ENCODE results near the gene MECP2.
A peak's percentile ranks its signal among the peaks of the same experiment; 100 is the strongest.

Gene MECP2

DNA sequence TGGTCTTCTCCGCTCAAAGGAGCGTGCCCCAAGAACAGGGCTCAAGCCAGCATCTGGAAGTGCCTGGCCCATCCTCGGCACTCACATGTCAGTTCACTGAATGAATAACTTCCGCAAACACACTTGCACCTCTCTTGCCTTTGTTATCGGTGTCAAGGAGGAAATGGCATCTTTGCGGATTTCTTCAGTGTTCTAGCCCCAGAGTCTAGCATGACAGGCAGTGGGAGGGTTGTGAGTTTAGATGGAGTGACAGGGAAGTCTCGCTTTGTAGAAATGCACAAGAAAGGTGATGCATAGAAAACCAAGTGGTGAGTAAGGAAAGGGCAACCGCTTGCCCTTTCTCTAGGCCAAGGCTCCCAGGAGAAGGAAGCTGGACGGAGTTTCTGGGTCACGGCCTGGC, 17.6 kb upstream of the MECP2 start:
- no peak for DNase-seq

DNA sequence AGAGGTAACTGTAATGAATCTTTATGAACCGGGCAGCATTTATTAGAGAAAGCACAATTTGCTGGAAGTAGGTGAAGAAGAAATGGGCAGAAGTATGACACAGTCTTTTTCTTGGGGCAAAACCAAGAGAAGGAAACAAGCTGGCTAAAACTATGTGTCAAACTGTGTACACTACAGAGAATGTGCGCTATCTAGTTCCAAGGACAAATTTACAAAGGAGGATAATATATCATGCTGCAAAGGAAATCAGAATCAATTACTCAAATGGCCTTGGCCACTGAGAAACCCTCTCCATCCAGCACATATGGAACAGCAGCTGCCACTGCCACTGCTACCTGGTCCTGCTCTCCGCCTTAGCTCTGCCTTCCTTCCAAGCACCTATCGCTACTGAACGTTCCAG, 17.1 kb upstream of the MECP2 start:
- DNase-seq: no peak

DNA sequence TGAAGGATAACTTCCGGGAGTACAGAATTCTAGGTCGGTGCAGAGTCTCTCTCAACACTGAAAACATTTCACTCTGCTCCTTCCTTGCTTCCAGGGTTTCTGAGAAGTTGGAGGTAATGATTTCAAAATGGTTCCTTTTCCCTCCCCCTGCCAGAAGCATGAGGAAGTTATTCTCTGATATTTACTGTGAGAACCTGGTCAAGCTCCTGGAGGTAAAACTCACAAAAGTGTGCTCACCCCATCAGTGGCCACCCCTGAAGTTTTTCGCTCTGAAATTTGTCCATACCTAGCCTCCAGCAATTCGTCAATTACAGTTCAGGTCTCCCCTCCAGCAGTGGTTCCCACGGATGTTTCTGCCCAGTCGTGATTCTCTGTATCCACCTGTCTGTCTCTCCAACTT, 16.2 kb upstream of the MECP2 start:
- DNase-seq: no peak

DNA sequence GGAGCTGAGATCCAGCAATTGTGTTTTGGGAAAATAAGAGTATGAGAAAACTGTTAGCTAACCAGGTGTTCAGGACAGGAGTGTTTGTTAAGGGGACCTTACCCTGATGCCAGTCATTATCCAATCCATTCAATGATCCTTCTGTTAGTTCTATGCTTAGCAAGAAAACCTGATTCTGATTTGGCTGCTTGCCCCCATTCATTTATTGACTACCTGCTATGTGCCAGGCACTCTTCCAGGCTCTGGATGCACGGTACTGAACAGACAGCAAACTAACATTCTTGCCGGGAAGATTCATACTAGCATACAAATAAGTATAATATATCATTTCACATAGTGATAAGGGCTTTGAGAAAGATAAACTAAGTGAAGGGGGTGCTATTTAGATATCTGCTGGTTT, 1.0 kb upstream of the MECP2 start:
- no peak for DNase-seq

DNA sequence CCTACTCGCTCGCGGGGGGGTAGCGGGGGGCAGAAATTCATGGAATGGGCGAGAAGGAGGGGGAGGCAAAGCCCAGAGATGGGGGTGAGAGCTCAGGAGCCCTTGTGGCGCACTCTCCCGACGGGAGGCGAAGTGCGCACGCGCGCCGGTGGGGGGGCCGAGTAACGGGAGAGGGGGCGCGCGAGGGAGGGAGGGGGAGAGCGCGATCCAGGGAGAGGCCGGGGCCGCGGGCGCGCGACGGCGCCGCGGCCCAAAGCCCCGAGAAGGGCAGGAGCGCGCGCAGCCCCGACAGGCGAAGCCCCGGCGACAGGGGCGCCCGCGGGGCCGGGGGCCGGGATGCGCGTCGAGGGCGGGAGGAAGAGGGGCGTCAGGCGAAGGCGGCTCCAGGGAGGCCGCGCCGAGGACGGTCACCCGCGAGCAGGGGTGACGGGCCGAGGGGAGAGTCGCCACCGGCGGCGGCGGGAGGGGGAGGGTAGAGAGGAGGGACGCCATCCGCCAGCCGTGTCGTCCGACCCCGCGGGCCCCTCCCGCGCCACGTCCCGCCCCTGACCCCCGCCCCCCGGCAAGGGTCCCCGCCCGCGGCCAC, 421 bp downstream of the MECP2 start:
- peak; percentile 49 to 53 for DNase-seq

DNA sequence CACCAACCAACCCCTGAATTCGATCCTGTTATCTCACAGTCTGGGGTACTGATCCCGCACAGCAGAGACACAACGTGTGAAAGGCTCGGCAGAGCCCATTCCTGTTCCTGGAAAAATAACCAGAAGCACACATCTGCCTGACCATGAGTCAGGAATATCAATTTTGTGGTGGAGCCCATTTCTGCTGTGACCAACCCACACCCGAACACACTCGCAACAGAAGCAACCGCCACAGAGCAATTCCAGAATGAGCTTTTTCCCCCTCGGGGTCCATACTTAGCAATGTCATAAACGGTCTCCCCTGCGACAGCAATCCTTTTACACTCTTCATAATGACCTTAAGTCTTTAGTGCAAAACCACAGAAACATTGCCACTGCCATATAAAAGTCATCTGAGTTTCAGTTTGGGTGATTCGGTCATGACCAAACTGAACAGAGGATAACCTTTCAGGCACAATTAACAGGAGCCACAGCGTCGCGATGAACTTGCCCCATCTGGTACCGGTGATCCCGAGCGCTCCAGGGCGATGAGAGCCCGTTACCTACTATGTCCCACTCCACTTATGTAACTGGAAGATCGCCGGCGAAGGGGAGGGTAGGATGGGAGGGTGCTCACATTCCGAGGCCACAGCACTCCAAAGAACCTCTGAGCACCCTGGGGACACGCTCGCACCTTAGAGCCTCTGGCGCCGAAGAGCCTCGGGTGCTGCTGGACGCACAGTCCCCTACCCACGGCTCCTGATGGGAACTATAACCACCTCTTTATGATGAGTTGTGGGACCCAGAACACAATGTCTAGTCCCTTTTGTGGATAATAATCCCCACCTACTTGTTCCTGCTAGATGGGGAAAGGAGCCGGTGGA, 1.1 kb downstream of the MECP2 start:
- DNase-seq: no peak

DNA sequence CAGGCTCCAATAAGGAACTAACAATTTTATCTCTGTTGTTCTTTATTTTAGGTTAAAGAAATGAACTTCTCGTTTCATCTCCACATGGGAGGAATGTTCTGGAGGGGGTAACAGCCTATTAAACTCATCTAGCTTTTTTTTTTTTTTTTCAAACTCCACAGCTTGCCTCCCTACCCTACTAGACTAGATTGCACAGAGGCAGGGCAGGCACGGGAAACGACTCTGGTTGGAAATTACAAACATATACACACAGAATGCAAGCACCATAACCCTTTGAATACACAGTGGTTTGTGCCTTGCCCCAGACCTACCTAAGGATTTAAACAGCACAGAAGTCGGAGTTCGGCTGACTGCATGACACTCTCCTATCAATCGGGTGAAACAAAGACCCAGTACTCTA, 2.7 kb downstream of the MECP2 start:
- DNase-seq: no peak

DNA sequence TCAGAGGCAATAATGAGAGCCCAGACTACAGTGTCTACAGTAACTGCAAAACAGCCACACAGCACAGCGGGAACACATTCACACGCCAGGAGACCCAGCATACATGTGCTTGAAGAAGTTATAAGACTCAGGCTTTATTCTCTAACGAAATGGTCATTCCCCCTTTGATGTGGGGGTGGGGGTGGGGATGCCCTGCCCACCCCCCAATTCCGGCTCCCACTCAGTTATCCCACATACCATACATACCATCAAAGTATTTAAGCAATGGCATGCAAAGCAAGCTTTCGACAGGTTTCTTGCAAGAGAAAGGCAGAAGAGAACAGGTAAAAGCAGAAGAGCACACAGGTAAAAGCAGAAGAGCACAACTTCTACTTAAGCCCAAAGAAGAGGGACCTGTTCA, 3.6 kb downstream of the MECP2 start:
- DNase-seq: no peak

DNA sequence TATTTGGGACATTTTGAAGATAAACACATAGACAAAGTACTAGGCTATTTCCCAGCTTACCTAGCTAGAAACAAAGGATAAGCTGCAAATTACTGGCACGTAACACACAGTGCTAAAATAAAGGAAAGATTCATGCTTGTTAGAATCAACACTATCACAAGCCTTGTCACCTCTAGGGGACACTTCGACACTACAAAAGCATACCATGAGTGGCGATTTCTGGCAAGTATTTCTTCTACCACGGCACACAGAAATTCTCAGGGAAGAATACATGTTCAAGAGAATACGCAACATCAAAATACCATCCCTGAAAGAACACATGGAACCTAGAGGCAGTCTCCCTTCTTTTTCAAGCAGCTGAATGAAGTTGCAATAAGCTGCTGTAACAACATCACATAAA, 5.1 kb downstream of the MECP2 start:
- DNase-seq: no peak

DNA sequence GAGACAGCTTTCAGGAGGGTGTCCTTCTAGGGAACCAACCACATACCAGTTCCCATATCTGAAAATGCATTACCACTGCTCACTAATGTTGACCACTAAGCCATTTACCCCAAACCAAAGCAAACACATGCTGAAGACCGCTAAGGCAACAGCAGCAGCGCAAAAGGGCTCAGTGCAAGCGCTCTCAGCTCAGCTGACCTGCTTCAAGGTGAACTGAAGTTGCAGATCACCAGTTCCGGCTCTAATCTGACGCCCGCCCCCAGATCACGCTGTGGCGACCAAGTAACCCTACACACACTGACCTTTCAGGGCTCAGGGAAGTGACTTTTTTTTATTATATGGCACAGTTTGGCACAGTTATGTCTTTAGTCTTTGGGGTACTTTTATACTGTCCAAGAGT, 5.8 kb downstream of the MECP2 start:
- no peak for DNase-seq

DNA sequence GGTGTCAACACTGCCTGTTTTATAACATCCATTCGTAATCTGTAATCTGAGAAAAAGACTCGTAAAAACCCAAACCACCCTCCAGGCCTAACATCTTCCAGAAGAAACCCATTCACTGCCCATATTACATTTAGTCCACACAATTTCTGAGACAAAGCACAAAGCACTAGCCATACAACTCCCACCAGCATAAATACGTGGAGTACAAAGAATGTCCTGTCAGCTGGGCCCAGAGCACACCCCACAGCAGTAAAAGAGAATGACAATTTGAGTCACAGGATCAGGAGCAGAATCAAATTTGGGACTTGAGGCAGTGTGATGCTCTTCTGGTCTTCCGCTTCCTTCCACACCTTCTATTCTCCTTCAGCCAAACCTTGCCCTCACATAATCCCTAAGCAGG, 6.8 kb downstream of the MECP2 start:
- DNase-seq: no peak

DNA sequence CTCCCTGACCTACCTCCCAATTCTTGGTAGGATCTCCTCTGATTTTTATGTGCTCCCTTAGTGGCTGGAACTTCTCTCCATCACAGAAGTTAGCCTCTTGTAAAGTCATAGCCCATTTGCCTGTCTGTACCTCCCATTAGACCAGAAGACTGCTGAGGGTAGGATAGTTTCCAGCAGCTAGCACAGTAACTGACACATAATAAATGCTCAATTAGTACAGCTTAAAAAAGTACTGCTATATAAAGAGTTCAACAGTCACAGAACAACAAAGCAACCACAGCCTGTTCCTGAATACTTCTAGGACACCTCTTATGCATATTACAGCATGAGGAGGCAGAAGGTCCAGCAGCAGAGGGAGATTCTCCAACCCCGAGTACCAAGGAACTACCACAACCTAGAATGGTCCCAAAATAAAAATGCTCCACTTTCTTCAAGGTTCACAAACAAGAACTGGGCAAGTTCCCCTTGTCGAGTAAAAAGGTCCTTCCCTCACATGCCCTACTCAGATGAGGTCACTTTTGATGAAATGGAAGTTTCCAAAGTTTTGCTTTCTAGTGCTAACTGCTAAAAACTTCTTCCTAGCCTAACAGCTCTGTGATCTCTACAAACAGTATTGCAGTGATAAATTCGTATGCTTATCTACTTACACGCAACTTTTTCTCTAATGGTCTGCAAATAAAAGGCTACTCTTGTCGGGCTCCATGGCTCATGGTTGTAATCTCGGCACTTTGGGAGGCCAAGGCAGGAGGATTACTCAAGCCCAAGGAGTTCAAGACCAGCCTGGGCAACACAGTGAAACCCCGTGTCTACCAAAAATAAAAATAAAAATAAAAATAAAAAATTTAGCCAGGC, 12.8 kb downstream of the MECP2 start:
- no peak for DNase-seq

DNA sequence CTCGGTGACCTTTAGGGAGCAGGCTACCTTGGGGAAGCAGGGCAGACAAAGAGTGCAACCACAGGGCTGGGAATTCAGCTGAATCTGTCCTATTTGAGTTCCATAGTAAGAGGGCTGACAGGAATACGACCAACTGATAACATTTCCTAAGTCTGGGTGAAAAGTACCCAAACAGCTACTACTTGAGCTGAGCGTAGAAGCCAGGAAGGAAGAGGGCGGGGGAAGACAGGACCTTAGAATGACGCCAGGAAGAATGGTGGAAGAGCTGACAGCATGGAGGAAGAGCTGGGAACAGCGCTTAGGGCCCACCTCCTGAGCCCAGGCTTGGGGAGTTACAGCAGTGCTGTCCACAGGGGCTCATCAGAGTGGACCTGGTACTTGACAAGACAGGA, 14.4 kb downstream of the MECP2 start:
- DNase-seq: no peak

DNA sequence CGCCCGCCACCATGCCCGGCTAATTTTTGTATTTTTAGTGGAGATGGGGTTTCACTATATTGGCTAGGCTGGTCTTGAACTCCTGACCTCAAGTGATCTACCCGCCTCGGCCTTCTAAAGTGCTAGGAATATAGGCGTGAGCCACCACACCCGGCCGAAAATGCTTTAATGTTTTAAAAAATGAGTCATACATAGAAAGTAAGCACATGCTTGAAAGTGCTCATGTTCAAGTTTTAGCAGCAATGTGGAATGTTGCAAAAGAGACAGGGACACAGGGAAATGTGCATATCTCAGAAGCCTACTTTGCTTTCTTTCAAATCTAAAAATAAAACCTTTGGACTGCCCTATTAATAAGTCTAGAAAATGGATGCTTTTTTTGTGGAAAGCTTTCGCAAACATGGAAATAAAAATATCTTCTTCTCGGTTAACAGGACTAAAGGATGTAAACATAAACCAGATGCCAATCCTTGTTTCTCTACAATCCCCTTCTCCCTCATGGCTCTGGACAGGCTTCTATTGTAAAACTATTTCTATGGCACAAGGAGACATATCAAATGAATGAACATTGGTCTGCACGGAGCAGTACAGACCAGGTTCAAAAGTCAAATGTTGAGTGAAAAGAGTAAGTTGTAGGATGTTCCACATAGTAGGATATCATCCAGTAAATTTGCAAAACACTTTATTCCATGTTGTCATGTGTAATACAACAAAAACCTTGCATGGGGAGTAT, 15.0 kb downstream of the MECP2 start:
- DNase-seq: no peak

DNA sequence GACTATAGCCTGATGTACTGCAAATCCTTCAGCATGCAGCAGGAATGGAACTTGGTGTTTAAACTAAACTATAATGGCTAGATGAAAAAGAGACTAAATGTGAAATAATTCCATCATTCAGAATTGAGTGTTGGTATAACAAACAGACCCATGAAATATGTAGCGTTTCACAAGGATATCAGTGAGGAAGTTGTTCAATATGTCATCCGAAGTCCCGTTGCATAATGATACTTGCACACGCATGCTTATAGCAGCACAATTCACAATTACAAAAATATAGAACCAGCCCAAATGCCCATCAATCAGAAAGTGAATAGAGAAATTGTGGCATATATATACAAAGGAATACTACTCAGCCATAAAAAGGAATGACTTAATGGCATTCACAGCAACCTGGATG, 20.4 kb downstream of the MECP2 start:
- no peak for DNase-seq

DNA sequence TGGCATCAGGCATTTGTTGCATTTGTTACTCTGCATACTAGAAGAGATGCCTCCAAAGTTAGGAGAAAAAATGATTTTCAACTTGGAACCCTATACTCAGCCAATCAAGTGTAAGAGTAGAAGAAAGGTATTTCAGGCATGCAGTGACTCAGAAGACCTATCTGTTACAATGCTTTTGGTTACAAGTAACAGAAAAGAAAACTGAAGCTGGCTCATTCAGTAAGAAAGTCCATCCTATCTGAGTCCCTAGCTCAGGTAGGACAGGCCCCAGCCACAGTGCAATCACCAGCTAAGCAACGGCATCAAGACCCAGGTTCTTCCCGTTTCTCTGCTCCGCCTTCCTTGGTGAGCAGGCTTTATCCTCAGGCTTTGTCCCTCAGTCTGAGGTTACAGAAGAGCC, 23.3 kb downstream of the MECP2 start:
- no peak for DNase-seq

DNA sequence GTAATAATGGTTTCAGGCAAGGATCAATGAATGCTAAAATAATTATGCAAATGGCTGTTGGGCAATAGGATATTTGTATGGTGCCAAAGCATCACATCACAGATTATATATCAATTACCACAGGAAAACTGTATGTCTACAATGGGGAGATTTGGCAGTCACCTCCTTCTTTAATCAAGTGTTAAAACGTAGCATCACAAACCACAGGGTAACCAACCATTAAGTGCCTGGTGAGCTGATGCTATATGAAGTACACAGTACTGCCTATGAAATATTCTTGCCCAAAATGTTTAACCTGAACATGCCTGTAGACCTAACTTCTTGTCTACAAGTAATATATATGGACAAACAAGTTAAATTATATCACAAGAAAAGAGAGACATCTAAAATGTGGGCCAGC, 25.3 kb downstream of the MECP2 start:
- no peak for DNase-seq

DNA sequence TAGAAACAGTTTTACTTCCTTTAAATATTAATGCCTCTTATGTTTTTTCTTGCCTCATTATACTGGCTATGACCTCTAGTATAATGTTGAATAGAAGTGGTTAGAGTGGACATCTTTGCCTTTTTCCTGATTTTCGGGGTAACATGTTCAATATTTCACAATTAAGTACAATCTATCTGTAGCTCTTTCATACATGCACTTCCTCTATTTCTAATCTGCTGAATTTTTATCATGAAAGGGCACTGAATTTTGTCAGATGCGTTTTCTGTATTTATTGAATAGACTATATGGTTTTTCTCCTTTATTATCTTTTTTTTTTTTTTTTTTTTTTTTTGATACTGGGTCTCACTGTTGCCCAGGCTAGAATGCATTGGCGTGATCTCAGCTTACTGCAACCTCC, 29.0 kb downstream of the MECP2 start:
- DNase-seq: no peak

DNA sequence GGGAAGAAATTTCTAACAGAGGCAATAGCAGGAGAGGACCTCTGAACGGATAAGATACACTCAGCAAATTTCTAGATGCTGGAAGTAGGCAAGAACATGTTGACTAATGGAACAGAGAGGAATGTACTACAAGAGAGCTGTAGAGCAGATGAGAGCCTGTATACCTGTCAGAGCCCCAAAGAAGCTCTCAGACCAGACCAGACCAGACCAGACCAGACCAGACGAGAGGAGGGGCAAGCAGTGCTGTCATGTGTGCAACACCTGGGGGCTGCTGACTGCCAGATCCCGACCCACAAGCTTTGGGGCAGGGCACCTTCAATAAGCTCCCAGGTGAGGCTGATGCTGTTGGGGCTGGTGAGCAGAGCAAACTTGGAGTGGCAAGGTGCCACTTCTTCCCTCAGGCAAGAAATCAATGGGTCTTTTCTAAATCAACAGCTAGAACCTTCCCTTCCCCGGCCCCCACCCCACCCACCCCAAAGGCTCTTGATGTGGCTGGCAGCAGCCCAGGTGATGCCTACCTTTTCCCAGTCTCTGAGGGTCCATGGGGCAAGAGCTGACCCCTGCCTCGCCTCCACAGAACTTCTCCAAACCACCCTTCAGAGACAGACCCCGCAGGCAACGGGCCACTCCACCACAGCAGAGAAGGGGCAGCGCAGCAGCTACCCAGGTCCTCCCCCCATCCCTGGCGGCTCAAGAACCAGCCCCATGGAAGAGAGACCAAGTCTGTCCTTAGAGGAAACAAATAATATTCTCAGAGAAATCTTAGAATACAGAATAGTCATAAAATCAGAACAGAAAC, 32.7 kb downstream of the MECP2 start:
- no peak for DNase-seq

DNA sequence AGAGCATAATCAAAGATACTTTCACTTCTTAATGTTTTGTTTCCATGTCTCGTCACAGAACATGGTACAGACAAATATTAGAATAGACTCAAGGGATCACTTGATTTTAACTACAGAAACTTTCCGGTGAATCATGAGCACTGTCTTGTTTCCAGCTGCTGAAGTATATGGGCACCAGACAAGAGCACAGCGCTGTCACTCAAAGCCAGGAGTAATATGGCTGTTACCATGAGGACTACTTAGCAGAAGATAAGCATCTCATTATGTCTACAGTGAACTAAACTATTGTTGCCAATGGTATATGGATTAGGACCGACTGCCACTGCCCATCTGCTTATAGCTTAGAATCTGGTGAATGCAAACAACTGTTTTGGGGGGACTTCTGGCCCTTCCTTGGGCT, 34.3 kb downstream of the MECP2 start:
- no peak for DNase-seq

DNA sequence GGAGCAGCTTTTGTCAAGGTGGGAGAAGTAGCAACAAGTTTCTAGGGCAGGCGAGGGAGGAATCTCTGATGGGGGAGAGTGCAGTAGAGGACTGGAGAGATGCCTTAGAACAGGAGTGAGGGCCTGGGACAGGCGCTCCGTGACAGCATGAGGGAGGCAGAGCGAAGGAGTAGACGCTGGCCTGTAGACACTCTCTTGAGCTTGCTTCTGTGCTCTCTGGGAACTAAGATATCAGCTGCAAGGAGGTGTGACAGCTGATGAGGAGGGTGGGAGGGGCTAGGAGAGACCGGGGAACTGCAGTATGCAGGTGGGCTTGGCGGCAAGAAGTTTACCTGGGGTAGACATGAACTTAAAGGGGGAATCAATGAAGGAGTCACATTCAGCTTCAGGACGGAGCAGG, 35.7 kb downstream of the MECP2 start:
- DNase-seq: no peak

DNA sequence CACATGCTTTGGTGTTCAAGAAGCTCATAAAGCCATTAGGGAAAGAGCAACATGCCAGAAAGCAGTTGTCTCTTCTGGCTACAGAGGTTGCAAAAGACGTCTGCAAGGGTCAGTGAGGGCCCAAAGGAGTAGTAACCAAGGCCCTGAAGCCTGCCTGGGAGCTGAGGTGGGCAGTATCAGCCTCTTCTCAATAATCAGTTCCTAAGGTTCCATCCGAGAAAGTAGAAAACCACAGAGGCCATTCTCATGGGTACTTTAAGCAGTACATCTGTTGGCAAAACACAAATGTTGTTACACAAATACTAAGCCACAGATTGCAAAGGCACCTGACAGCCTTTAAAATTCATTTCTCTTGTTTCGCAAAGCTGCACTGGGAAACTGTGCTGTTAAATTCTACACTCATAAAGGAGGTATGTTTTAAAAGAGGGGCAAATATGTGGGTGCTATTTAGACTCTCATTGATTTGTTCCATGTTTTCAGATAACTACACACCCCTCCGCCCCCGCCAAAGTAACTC, 37.7 kb downstream of the MECP2 start:
- DNase-seq: no peak

Measured in stimulated activated CD4-positive, alpha-beta T cell treated with anti-CD3 and anti-CD28 coated beads, Interleukin-2, amount 100 ng/mL, for 48 hours (primary cell).